Aorta (tissue), 5 donors: ENCODE data around the gene VPS13D. TPM values are rescaled to one million over a fixed set of nuclear protein-coding genes. Genes with fewer than 3 reads are reported as not detected.

Source experiments
- ATAC-seq: fragments of 200-7000 bp; cut with Tn5 transposase; one replicate; pipeline ENCODE4 v1.9.1; 2022; ENCODE audit warnings: moderate library complexity; ENCODE audit not compliant: low FRiP score
- DNase-seq, 2 donors: peaks; one replicate each; pipeline ENCODE4 v3.0.0-alpha.2; 2020
- H3K27ac ChIP-seq, 2 donors: one replicate each; pipeline ENCODE4 v1.5.1; 2013; ENCODE audit warnings: low read length in 2 of 2, mild to moderate bottlenecking in 2 of 2, moderate library complexity in 2 of 2, control low read depth in 1 of 2, inconsistent platforms in 1 of 2, low read depth in 1 of 2
- H3K27me3 ChIP-seq, 2 donors: one replicate each; pipeline ENCODE4 v1.6.1; 2013; ENCODE audit warnings: control low read depth in 1 of 2, low read length in 1 of 2, mild to moderate bottlenecking in 1 of 2, moderate library complexity in 1 of 2; ENCODE audit not compliant: insufficient read depth in 2 of 2, control insufficient read depth in 1 of 2
- H3K36me3 ChIP-seq, 2 donors: one replicate each; pipeline ENCODE4 v1.6.1; 2013; ENCODE audit warnings: control low read depth in 1 of 2, low read length in 1 of 2, mild to moderate bottlenecking in 1 of 2; ENCODE audit not compliant: insufficient read depth in 2 of 2, control insufficient read depth in 1 of 2
- H3K4me1 ChIP-seq, 2 donors: one replicate each; pipeline ENCODE4 v1.6.1; 2013; ENCODE audit warnings: low read length in 2 of 2, control low read depth in 1 of 2, mild to moderate bottlenecking in 1 of 2, moderate library complexity in 1 of 2; ENCODE audit not compliant: insufficient read depth in 2 of 2, control insufficient read depth in 1 of 2
- H3K4me3 ChIP-seq, 2 donors: one replicate each; pipeline ENCODE4 v1.5.1; 2013; ENCODE audit warnings: low read length in 2 of 2, control low read depth in 1 of 2, mild to moderate bottlenecking in 1 of 2
- H3K9me3 ChIP-seq: one replicate; pipeline ENCODE4 v1.6.1; 2013; ENCODE audit warnings: mild to moderate bottlenecking, low read length; ENCODE audit not compliant: control insufficient read depth
- WGBS, 2 donors: extraction: QIAGEN DNeasy Blood & Tissue Kit; methylation state at CpG; one replicate each; pipeline ENCODE4 v1.1.7; 2013; 5-methylcytosine and 5-hydroxymethylcytosine counted together
- intact Hi-C, 2 donors: fragments of 100-400 bp; cut with DNase I; formaldehyde crosslinking; loops; one replicate each; pipeline versions ENCODE4 v1.14.2 to v1.15.0; 2022
- polyA plus RNA-seq, 2 donors: library from polyadenylated mRNA; stranded (reverse); fragments of 200-250 nt; gene quantifications; one replicate each; pipeline ENCODE4 v1.2.3, GENCODE V29; 2013
- total RNA-seq, 2 donors: library from RNA; stranded (reverse); fragmentation: NEBNext Ultra II Directional; extraction: Animal tissue kit (Norgen Biotek cat#: 25700); gene quantifications; one replicate each; pipeline ENCODE4 v1.2.1, GENCODE V29; 2021
- donor health status: healthy with polysubstance abuse.
- donor health status: Bipolar disorder and iron deficiency.
- donor health status: DM: no; HTN: no; CAD: no.
- donor health status: DM: no; HTN: no; CAD: no.
- donor health status: DM: yes; HTN: yes; CAD: no.

VPS13D gene
- total and polyA plus RNA-seq, 4 donors: 15.8 to 134 (median 58.9) TPM

GRCh38 chr1:12185036-12185917 lies 44.6 kb upstream of the VPS13D start:
- DNase-seq (no peak), ATAC-seq (no peak)
- intact Hi-C loops: no loop called here
- H3K9me3 ChIP-seq: no peaks in the 10 kb centered on the region
- H3K27ac ChIP-seq: no peak overlapping the region
- no peaks in the 10 kb centered on the region for H3K36me3 ChIP-seq
- no peak overlapping the region for H3K4me3 ChIP-seq
- H3K4me1 ChIP-seq: no peaks in the 10 kb centered on the region
- 86 to 88% methylated on average over 19 of the region's 19 CpGs for WGBS, 2 donors
- no peaks in the 10 kb centered on the region for H3K27me3 ChIP-seq

DNA sequence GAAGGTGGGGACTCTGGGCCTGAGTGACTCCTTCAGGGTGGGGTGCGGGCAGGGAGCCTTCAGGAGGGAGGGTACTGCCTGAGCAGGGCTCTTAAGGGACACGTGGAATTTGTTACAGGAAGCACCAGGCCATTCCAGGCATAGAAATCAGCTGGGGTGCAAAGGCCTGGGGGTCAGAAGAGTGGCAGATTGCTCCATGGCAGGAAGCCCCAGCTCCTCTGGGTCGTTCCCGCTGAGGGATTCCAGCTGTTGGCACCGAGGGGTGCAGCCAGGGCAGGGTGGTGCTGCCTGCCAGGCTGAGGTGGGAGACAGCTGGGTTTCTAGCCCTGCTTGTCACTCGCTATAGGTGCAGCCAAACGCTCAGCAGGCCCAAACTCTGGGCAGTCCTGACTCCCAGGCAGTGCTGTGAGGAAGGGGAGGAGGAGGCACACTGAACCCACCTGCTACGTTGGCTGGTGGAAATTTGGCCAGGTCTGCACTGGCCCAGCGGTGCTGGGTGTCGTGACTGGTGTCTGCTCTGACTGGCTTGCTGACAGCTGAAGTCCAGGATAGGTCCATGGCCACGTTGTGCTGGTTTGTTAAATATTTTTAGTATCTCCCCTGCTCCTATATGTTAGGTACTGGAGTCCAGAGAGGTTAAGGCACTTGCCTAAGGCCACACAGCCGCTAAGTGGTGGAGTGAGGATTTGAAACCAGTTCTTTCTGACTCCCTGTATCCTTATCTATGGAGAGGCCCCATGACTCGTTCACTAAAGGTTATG lies 43.7 kb upstream of the VPS13D start:
- Histone ChIP-seq H3K4me3 (no peak overlapping the region), H3K27me3 (no peaks in the 10 kb centered on the region), H3K27ac (no peak overlapping the region), H3K9me3 (no peaks in the 10 kb centered on the region), H3K4me1 (no peaks in the 10 kb centered on the region), H3K36me3 (no peaks in the 10 kb centered on the region)
- ATAC-seq (no peak), DNase-seq (no peak)
- 63 to 67% methylated on average over 13 of the region's 13 CpGs for WGBS, 2 donors
- intact Hi-C loops: no loop called here

DNA sequence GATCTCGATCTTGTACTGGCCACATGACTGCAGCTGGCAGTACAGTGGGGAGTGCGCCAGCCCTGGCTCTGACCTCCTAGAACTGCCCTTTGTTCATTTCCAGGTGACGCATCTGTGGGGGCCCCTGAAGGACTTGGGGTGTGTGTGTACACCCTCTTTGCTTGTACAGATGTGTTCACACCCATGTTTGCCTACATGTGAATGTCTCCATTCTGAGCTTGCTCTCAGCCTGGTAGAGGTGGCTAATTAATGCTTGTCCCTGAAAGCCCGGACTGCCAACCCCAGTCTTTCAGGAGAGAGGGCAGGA lies 43.2 kb upstream of the VPS13D start:
- intact Hi-C loops: no loop called here
- H3K4me3 ChIP-seq: no peak overlapping the region
- no peaks in the 10 kb centered on the region for H3K4me1 ChIP-seq
- no peaks in the 10 kb centered on the region for H3K9me3 ChIP-seq
- WGBS, 2 donors: 83 to 87% methylated on average over 4 of the region's 4 CpGs
- no peak for ATAC-seq
- no peaks in the 10 kb centered on the region for H3K36me3 ChIP-seq
- no peaks in the 10 kb centered on the region for H3K27me3 ChIP-seq
- DNase-seq: no peak
- no peak overlapping the region for H3K27ac ChIP-seq

GRCh38 chr1:12188115-12188514 lies 41.7 kb upstream of the VPS13D start:
- ATAC-seq: no peak
- intact Hi-C loops: no loop called here
- no peak for DNase-seq
- 43 to 49% methylated on average over 3 of the region's 3 CpGs for WGBS, 2 donors
- no peaks in the 10 kb centered on the region for H3K36me3 ChIP-seq
- no peaks in the 10 kb centered on the region for H3K4me1 ChIP-seq
- H3K9me3 ChIP-seq: no peaks in the 10 kb centered on the region
- H3K27me3 ChIP-seq: no peaks in the 10 kb centered on the region
- no peak overlapping the region for H3K4me3 ChIP-seq
- no peak overlapping the region for H3K27ac ChIP-seq

GRCh38 chr1:12188657-12189327 lies 41.0 kb upstream of the VPS13D start:
- Histone ChIP-seq H3K27me3 (no peaks in the 10 kb centered on the region), H3K27ac (no peak overlapping the region), H3K4me1 (no peaks in the 10 kb centered on the region), H3K36me3 (no peaks in the 10 kb centered on the region), H3K4me3 (no peak overlapping the region), H3K9me3 (no peaks in the 10 kb centered on the region)
- ATAC-seq (no peak), DNase-seq (no peak)
- intact Hi-C loops: no loop called here
- 69 to 81% methylated on average over 13 of the region's 13 CpGs for WGBS, 2 donors

DNA sequence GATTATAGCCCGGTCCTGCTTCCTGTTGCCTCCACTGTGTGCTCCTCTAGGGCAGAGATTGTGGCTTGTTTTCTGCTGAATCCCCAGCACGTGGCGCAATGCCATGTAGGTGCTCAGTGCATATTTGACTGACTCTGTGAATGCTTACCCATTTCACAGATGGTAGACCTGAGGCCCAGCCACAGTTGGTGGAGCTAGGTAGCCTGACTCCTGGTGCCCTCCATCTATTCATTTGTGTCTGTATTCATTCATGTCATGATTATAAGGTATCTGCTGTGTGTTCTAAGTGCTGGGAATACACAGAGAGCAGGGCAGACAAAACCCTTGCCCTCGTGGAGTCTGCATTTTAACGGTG lies 40.5 kb upstream of the VPS13D start:
- ATAC-seq: no peak

DNA sequence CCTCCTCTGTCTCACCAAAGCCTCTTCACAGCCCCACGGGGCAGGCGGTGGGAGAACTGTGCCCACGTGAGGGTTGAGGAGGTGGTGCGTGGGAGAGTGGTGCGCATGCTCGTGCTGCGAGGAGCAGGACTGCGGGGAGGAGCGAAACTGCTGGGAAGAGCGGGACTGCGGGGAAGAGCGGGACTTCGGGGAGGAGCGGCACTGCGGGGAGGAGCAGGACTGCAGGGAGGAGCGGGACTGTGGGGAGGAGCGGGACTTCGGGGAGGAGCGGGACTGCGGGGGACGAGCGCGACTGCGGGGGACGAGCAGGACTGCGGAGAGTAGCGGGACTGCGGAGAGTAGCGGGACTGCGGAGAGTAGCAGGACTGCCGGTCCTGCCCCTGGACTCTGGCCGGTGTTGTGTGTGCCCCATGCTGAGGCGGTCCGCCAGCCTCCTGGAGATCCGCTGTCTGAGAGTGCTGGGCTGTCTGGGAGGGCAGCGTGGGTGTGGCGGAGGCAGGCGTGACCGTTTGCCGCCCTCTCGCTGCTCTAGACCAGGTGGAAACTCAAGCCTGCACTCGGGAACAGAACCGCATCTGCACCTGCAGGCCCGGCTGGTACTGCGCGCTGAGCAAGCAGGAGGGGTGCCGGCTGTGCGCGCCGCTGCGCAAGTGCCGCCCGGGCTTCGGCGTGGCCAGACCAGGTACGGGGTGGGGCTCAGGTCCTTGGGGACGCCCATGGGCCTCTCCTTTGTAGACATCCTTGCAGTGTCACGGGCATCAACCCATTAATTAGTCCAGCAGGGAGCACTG lies 38.4 kb upstream of the VPS13D start:
- DNase-seq (no peak), ATAC-seq (no peak)
- no peaks in the 10 kb centered on the region for H3K36me3 ChIP-seq
- H3K27me3 ChIP-seq: no peaks in the 10 kb centered on the region
- WGBS, 2 donors: 81 to 83% methylated on average over 55 to 58 of the region's 58 CpGs
- H3K4me1 ChIP-seq: no peaks in the 10 kb centered on the region
- no peak overlapping the region for H3K4me3 ChIP-seq
- no peak overlapping the region for H3K27ac ChIP-seq
- no peaks in the 10 kb centered on the region for H3K9me3 ChIP-seq
- intact Hi-C loops: no loop called here

More for the DNA sequence above, 40.5 kb upstream of the VPS13D start:
- H3K4me1 ChIP-seq: no peaks in the 10 kb centered on the region
- no peaks in the 10 kb centered on the region for H3K36me3 ChIP-seq
- 66 to 69% methylated on average over 5 of the region's 5 CpGs for WGBS, 2 donors
- no peak for DNase-seq
- intact Hi-C loops: no loop called here
- no peak overlapping the region for H3K27ac ChIP-seq
- no peak overlapping the region for H3K4me3 ChIP-seq
- H3K9me3 ChIP-seq: no peaks in the 10 kb centered on the region
- H3K27me3 ChIP-seq: no peaks in the 10 kb centered on the region

GRCh38 chr1:12194666-12195216 lies 35.1 kb upstream of the VPS13D start:
- no peak overlapping the region for H3K4me3 ChIP-seq
- no peaks in the 10 kb centered on the region for H3K4me1 ChIP-seq
- ATAC-seq: no peak
- 82 to 86% methylated on average over 14 of the region's 14 CpGs for WGBS, 2 donors
- no peaks in the 10 kb centered on the region for H3K27me3 ChIP-seq
- H3K27ac ChIP-seq: no peak overlapping the region
- H3K9me3 ChIP-seq: no peaks in the 10 kb centered on the region
- intact Hi-C loops: no loop called here
- H3K36me3 ChIP-seq: no peaks in the 10 kb centered on the region
- DNase-seq: no peak
